Activated CD4-positive, alpha-beta T cell treated with anti-CD3 and anti-CD28 coated beads for 1 hour (primary cell): ENCODE measurements around the gene ZNF346.

Source experiments
- DNase-seq: peaks from one replicate; pipeline ENCODE4 v3.0.0-alpha.2; 2020

ZNF346 gene

GRCh38 chr5:177095088-177095669 lies 72.7 kb downstream of the ZNF346 start:
- no peak for DNase-seq

GRCh38 chr5:177096162-177097015 lies 73.9 kb downstream of the ZNF346 start:
- DNase-seq = no peak

- no peak for DNase-seq
Measured at GRCh38 chr5:177097016-177097985, 74.8 kb downstream of the ZNF346 start.

GRCh38 chr5:177098120-177098469 lies 75.6 kb downstream of the ZNF346 start:
- no peak for DNase-seq

GRCh38 chr5:177098470-177099141 lies 76.1 kb downstream of the ZNF346 start:
- DNase-seq = no peak

GRCh38 chr5:177099422-177100093 lies 77.1 kb downstream of the ZNF346 start:
- DNase-seq = no peak

GRCh38 chr5:177100714-177101121 lies 78.2 kb downstream of the ZNF346 start:
- no peak for DNase-seq

- no peak for DNase-seq
Measured at GRCh38 chr5:177103523-177104253, 81.2 kb downstream of the ZNF346 start.

GRCh38 chr5:177105691-177106476 lies 83.4 kb downstream of the ZNF346 start:
- DNase-seq = no peak

- no peak for DNase-seq
Measured at GRCh38 chr5:177107159-177107558, 84.7 kb downstream of the ZNF346 start.

GRCh38 chr5:177109810-177110209 lies 87.3 kb downstream of the ZNF346 start:
- no peak for DNase-seq

GRCh38 chr5:177111720-177112394 lies 89.4 kb downstream of the ZNF346 start:
- peak; percentile 43 for DNase-seq

GRCh38 chr5:177112589-177113220 lies 90.2 kb downstream of the ZNF346 start:
- DNase-seq = no peak

- peak; percentile 66 for DNase-seq
Measured at GRCh38 chr5:177113566-177114424, 91.3 kb downstream of the ZNF346 start.

GRCh38 chr5:177116631-177117373 lies 94.3 kb downstream of the ZNF346 start:
- DNase-seq = peak; percentile 72

GRCh38 chr5:177117441-177118045 lies 95.0 kb downstream of the ZNF346 start:
- no peak for DNase-seq

GRCh38 chr5:177122566-177122965 lies 100.1 kb downstream of the ZNF346 start:
- DNase-seq = no peak
